GM23338 (cell line): ENCODE measurements around the gene CHD2.

Experiments used
- CTCF ChIP-seq, 2 experiments: fragments of 200-600 bp in 1 of 2; sonication (generic) in 1 of 2; conservative IDR thresholded peaks; 2 replicates each; pipeline versions ENCODE4 v1.5.1 to v1.6.1; 2016 to 2017; ENCODE audit warnings: antibody characterized with exemption in 2 of 2, low read depth in 2 of 2, mild to moderate bottlenecking in 2 of 2, moderate library complexity in 1 of 2
- EZH2 ChIP-seq: fragments of 200-600 bp; sonication (generic); IDR thresholded peaks from one replicate; pipeline ENCODE4 v1.8.0; 2017; ENCODE audit warnings: antibody characterized with exemption, mild to moderate bottlenecking, low read depth; ENCODE audit not compliant: unreplicated experiment
- JUNB ChIP-seq: IDR thresholded peaks from one replicate; pipeline ENCODE4 v1.6.1; 2016; ENCODE audit warnings: antibody characterized with exemption; ENCODE audit not compliant: unreplicated experiment

DNA sequence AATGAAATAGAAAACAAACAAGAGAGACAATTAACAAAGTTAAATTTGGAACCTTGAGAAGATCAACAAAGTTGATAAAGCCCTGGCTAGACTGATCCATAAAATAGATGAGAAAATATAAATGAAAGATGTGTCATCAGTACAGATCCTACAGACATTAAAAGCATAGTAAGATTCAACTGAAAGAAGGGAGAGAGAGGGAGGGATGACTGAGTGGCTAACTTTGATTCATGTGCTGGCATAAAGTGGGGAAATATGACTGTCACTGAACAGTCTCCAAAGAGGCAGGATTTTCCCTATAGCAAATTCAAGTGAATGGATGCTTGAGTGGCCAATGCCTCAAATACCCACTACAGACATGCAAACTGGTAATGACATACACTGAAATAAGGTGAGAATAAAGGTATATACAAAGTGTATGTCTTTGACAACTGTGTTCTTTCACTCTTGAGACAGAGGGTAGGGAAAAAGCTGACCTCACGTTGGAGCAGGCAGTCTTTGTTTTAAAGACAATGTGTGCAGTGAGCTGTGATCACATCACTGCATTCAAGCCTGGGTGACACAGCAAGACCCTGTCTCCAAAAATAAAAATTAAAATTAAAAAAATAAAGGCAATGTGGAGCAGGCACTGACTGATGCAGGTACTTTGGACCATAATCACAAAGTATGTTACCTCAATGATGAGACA lies 35.9 kb upstream of the CHD2 start:
- TF ChIP-seq CTCF (conservative IDR thresholded peaks at IDR 0.05; ENCODE audit: low read depth in 2 of 2) (no peak), JUNB (no peak), EZH2 (no peak)
